Activated CD8-positive, alpha-beta memory T cell treated with anti-CD3 and anti-CD28 coated beads for 1 hour (primary cell): ENCODE measurements around the gene FOXD4L6.
"Not testable (repeated sequence)": the region's sequence is repeated elsewhere in the genome, so short reads cannot be mapped to it uniquely, and the experiment has no call there.

Source experiments
- DNase-seq, 2 donors: peaks; one replicate each; pipeline ENCODE4 v3.0.0-alpha.2; 2020; ENCODE audit warnings: low read depth in 1 of 2; ENCODE audit errors: extremely low read depth in 1 of 2

The FOXD4L6 gene

DNA sequence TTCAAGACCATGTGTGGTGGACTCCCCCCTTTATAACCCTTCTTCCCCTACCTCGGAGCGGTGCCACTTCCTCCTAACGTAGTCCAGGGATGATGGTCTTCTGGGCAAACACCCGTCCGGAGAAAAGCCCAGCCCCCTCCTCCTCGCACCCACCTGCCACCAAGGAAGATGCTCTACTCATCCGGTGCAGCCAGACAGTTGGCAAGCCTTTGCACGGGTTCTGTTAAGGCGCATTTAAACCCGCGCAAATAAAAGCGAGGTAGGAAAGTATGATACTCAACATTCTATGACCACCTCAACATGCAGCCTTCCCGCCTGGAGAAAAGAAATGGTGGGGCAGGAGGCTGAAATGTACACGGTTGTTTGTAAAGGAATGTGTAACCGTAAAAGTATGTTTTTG lies at the start of gene FOXD4L6:
FOXD4L6 (minus strand) TSS at position 101 of the 400 bp plus-strand sequence. CDS start 298 bp downstream, outside the sequence.
- DNase-seq = not testable (repeated sequence)

DNA sequence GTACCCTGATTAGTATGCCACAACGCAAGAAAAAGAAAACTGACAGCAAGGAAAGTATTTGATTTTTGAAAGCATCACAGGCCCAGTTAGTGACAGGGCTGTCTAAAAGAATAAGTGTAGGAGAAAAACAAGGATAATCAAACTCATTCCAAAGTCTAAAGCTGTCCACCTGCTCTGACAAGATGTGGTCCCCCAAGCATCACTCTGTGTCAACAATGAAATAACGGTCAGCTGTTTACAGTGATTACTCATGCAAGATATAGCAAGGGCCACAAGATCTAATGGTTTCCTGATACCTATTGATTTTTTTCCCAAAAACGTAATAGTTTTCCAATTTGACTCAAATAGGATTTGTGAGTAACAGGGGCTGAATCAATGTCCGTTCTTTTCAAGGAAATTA lies 46.5 kb upstream of the FOXD4L6 start:
- DNase-seq = not testable (repeated sequence)

DNA sequence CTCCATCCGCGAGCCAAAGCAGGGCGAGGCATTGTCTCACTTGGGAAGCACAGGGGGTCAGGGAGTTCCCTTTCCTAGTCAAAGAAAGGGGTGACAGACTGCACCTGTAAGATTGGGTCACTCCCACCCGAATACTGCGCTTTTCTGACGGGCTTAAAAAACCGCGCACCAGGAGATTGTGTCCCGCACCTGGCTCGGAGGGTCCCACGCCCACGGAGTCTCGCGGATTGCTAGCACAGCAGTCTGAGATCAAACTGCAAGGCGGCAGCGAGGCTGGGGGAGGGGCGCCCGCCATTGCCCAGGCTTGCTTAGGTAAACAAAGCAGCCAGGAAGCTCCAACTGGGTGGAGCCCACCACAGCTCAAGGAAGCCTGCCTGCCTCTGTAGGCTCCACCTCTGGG lies 21.6 kb upstream of the FOXD4L6 start:
- not testable (repeated sequence) for DNase-seq

DNA sequence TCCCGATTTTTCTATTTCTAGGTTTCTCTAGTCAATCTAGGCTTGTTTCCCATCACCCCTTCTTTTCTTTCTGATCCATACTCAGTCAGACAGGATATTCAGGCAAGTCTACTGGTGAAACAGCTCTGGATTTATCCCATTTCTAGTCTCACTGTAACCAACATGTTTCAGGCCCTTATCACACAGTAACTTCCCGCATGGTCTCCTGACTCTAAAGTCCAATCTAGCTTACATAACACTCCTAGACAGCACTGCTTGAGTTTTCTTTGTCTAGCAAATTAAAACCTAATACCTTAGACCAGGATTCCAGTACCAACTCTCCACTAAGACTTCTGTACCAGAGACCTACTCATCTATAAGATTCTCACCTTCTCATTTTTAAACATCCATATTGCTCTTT lies 13.4 kb upstream of the FOXD4L6 start:
- DNase-seq = not testable (repeated sequence)

DNA sequence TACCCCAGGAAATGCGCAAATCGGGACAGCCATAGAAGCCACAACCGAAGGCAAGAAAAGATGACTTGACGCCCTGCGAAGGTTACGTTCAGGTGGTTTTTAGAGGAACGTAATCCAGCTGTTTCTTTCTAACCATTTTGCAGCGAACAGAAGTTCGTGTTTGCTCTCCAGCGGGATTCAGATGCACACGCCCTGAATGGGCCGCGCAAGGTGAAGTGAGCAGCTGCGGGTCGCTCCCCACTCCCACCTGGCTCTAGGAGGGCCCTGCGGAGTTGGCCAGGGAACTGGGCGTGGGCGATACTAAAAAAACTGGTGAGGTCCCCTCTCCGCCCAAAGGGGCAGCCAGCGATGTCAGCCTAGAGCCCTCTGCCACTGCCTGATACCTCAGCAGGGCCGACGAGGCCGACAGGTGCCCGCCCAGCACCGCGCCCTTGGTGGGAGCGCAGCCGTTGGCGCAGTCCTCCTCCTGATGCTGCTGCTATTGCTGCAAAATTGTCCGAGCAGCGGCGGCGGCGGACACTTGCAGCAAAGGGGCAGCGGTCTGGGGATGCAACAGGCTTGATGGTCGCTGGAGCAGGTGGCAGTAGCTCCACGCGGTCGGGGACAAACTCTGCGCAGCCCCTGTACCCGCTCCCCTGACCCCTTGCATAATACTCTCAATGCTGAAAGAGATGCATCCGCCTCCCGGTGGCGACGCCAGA lies 1.6 kb downstream of the FOXD4L6 start:
- DNase-seq = not testable (repeated sequence)

DNA sequence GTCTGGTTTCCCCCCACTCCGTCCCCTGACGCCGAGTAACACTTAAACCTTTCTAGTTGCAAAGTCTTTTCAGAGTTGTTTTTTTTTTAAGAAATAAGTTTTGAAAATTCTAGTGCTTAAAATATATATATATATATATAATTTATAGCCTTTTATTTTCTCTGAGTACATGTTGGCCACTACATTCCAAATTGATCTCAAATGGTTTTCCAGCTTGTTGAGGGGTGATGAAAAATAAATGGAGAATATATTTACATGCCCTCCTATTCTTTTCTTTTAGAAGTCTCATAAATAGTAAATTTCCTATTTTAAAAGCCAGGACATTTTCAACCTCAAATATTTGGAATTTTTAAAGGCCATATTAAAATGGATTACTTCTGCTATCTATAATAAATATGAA lies 2.5 kb downstream of the FOXD4L6 start:
- DNase-seq = not testable (repeated sequence)

DNA sequence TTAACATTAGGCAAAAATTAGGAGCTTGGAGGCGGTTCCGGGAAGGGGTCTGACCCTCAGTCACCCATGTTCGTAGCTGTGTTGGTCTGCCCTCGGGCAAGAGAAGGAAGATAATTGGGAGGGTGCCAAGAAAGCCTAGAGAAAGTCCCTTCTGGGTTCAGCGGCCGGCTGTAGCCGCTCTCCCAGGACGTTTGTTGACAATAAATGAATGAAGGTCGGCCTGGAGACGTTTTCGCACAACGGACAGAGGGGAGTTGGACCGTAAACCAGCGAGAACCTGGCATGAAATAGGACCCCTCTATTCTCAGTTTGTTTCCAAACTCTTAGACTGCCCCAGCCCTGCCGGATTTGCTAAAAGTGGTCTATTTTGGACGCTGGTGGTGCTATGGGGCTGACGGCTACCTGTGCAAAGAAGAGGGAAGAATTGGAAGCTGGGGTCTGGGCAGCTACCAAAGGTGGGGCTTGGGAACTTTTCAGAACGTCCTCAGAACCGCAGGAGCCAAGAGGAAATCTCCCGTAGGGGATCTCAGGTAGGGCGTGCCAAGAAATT lies 3.3 kb downstream of the FOXD4L6 start:
- DNase-seq = not testable (repeated sequence)

DNA sequence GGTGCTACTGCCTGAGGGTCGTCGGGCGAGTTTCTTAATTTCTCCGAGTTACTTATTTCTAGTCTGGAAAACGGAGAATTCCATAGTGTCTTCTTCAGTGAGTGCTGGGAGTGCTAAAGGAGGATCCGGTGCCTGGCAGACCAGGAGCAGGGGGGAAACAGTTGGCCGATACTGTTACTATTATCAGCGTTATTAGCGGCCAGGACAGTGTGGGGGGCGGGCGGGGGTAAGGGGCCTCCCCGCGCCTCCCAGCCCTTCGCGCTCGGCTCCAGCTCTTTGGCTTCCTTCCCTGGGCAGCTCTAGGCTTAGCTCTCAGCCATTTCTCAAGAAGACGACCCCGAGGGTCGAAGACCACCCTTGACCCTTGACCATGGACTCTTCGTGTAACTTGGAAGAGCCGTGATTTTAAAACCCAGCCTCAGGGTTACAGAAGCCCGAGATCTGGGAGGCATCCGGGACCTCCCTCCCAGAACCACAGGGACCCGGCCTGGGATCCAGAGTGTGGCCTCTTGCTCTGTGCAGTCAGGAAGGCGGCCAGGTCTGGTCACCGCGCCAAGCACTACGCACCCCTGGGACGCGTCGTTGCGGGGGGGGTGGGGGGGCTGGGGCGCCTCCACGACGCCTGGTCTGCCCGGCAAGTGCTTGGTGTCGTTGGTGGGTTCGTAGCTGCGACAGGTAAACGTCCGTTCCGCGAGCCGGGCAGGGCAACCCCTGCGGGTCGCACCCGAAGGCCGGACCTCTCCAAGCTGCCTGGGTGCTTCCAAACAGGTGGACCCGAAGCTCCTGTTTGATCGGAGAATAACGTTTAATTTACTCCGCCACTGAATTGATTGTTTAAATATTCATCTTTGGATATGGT lies 4.0 kb downstream of the FOXD4L6 start:
- not testable (repeated sequence) for DNase-seq

- not testable (repeated sequence) for DNase-seq
Measured at GRCh38 chr9:41123812-41124211, 4.7 kb downstream of the FOXD4L6 start.

DNA sequence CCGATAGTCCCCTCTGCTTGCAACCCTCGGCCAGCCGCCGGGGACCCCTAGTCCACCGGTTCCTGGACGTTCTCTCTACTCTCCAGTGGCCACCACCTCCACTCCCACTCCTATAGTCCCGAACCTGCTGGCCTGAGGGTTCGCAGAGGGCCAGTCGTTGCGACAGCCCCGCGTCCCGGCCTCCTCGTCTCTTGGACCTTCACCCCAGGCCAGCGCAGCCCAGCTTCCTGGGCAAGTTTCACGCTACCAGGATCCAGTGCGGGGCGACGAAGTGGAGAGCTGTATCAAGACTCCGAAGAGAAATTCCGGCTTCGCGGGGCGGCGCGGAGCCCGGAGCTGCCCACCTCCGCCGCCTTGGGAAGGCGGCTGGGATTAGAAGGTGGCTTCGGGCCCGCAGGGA lies 5.1 kb downstream of the FOXD4L6 start:
- DNase-seq = not testable (repeated sequence)

DNA sequence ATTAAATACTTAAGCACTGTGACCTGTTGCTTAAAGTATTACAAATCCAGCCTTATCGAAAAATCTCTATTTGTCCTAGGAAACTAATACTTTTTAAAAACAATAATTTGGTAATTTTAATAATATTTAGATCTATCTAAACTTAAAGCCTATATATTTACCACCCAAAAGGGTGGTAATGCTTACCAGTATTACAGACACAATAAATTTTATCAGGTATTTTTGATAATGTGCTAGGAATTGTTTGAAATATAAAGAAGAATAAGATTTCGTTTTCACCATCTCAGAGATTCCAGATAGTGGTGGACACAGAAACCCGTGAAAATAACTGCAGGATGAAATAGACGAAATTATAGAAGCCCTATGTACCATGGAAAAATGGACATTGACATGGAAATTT lies 7.8 kb downstream of the FOXD4L6 start:
- DNase-seq = not testable (repeated sequence)

GRCh38 chr9:41119719-41120118 lies 8.8 kb downstream of the FOXD4L6 start:
- DNase-seq = not testable (repeated sequence)

DNA sequence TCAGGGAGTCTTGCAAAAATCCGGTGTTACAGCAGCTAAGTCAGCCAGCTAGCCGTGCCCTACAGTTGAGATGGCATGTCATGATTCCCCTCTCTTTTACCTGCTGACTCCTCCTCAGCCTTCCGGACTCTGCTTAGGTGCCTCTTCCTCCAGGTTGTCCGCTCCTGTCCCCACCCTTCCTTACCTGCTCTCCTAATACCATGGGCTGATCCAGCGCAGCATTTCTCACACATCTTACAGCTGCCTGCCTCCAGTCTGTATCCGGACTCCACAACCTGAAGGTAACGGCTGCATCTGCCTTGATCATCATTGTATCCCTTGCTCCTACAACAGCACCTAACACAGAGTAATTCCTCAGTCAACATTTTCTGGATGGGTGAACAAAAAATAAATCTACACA lies 9.2 kb downstream of the FOXD4L6 start:
- DNase-seq = not testable (repeated sequence)

DNA sequence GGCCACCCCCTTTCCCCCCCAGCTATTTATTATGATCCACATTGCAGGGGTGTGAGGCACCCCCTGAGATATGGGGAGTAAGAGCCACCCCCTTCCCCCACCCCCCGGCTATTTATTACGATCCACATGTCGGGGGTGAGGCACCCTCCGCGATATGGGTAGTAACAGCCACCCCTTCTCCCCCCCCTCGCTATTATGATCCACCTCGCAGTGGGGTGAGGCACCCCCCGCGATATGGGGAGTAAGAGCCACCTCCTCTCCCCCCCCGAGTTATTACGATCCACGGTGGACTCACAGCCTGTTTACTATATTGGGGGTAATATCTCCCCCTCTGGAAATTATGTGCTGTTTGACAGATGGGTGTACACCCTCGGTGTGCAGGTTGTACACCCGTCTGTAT lies 15.1 kb downstream of the FOXD4L6 start:
- DNase-seq = not testable (repeated sequence)

GRCh38 chr9:41111414-41111813 lies 17.1 kb downstream of the FOXD4L6 start:
- DNase-seq = not testable (repeated sequence)

GRCh38 chr9:41110913-41111312 lies 17.6 kb downstream of the FOXD4L6 start:
- not testable (repeated sequence) for DNase-seq

GRCh38 chr9:41109253-41109652 lies 19.2 kb downstream of the FOXD4L6 start:
- not testable (repeated sequence) for DNase-seq

DNA sequence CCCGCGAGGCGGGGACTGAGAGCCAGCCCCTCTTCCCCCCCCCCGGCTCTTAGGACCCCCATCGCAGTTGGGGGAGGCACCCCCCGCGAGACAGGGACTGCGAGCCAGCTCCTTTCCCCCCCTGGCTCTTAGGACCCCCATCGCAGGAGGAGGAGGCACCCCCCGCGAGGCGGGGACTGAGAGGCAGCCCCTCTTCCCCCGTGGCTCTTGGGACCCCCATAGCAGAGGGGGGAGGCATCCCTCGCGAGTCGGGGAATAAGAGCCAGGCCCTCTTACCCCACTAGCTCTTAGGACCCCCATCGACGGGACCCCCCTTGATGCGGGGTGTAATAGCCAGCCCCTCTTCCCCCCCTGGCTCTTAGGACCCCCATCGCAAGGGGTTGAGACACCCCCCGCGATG lies 19.7 kb downstream of the FOXD4L6 start:
- not testable (repeated sequence) for DNase-seq

DNA sequence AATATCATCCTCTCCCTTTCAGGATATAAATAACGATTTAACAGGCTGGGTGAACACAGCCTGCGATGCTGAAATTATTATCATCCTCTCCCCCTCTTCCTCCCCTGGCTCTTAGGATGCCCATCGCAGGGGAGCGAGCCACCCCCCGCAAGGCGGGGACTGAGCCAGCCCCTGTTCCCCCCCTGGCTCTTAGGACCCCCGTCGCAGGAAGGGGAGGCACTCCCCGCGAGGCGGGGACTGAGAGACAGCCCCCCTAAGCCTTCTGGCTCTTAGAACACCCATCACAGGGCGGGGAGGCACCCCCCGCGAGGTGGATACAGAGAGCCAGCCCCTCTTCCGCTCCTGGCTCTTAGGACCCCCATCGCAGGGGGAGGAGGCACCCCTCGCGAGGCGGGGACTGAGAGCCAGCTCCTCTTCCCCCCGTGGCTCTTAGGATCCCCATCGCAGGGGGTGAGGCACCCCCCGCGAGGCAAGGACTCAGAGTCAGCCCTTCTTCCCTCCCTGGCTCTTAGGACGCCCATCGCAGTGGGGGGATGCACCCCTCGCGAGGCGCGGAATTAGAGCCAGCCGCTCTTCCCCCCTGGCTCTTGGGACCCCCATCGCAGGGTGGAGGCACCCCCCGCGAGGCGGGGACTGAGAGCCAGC lies 21.9 kb downstream of the FOXD4L6 start:
- DNase-seq = not testable (repeated sequence)

DNA sequence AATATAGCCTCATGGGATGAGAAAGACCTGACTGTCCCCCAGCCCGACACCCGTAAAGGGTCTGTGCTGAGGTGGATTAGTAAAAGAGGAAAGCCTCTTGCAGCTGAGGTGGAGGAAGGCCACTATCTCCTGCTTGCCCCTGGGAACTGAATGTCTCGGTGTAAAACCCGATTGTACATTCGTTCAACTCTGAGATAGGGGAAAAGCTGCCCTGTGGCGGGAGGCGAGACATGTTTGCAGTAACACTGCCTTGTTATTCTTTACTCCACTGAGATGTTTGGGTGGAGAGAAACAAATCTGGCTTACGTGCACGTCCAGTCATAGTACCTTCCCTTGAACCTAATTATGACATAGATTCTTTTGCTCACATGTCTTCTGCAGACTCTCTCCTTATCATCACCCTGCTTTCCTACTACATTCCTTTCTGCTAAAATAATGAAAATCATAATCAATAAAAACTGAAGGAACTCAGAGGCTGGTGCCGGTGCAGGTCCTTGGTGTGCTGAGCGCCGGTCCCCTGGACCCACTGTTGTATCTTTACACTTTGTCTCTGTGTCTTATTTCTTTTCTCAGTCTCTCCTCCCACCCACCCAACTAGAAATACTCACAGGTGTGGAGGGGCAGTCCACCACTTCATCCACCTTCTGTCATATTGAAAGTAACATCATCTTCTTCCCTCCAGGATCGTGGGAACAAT lies 22.8 kb downstream of the FOXD4L6 start:
- DNase-seq = not testable (repeated sequence)
